IPS DF 6.9 (cell line): ENCODE results near the gene OBSCN.

Experiments
- DNase-seq: peaks from one replicate; pipeline ENCODE4 v3.0.0-alpha.2; 2013; ENCODE audit warnings: low read depth, low spot score
- H3K27ac ChIP-seq: one replicate; pipeline ENCODE4 v1.5.1; 2013; ENCODE audit warnings: low read length, control low read depth
- H3K27me3 ChIP-seq: 2 replicates; pipeline ENCODE4 v1.6.1; 2013; ENCODE audit warnings: mild to moderate bottlenecking, low read length; ENCODE audit not compliant: control insufficient read depth, insufficient read depth
- H3K36me3 ChIP-seq: 2 replicates; pipeline ENCODE4 v1.6.1; 2013; ENCODE audit warnings: low read length; ENCODE audit not compliant: control insufficient read depth, insufficient read depth
- H3K4me1 ChIP-seq: 2 replicates; pipeline ENCODE4 v1.6.1; 2013; ENCODE audit warnings: low read length; ENCODE audit not compliant: control insufficient read depth, insufficient read depth
- H3K4me3 ChIP-seq: 2 replicates; pipeline ENCODE4 v1.5.1; 2013; ENCODE audit warnings: mild to moderate bottlenecking, low read length
- H3K9me3 ChIP-seq: 2 replicates; pipeline ENCODE4 v1.6.1; 2013; ENCODE audit warnings: low read length, inconsistent platforms; ENCODE audit not compliant: control insufficient read depth, insufficient read depth
- WGBS: extraction: QIAGEN DNeasy Blood & Tissue Kit; methylation state at CpG from one replicate; pipeline ENCODE4 v1.1.7; 2013; ENCODE audit warnings: mixed read lengths, missing lambda C conversion rate; ENCODE audit not compliant: insufficient read length, insufficient coverage; 5-methylcytosine and 5-hydroxymethylcytosine counted together

The OBSCN gene

DNA sequence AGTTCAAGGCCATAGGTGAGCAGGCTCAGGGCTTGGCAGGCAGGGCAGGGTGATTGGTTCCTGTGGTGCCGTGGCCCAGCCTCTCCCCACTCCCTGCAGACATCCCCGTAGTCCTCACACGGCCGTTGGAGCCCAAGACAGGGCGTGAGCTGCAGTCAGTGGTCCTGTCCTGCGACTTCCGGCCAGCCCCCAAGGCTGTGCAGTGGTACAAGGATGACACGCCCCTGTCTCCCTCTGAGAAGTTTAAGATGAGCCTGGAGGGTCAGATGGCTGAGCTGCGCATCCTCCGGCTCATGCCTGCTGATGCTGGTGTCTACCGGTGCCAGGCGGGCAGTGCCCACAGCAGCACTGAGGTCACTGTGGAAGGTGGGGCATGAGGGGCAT is 71.9 kb downstream of the OBSCN start:
- Histone ChIP-seq H3K36me3 (peaks cover 36% of the 10 kb centered on the region), H3K27ac (no peak overlapping the region), H3K27me3 (no peaks in the 10 kb centered on the region), H3K4me1 (peaks cover 2% of the 10 kb centered on the region), H3K4me3 (no peak overlapping the region), H3K9me3 (no peaks in the 10 kb centered on the region)
- DNase-seq = no peak
- WGBS = no CpG with 5 or more reads among the region's 12 CpGs

DNA sequence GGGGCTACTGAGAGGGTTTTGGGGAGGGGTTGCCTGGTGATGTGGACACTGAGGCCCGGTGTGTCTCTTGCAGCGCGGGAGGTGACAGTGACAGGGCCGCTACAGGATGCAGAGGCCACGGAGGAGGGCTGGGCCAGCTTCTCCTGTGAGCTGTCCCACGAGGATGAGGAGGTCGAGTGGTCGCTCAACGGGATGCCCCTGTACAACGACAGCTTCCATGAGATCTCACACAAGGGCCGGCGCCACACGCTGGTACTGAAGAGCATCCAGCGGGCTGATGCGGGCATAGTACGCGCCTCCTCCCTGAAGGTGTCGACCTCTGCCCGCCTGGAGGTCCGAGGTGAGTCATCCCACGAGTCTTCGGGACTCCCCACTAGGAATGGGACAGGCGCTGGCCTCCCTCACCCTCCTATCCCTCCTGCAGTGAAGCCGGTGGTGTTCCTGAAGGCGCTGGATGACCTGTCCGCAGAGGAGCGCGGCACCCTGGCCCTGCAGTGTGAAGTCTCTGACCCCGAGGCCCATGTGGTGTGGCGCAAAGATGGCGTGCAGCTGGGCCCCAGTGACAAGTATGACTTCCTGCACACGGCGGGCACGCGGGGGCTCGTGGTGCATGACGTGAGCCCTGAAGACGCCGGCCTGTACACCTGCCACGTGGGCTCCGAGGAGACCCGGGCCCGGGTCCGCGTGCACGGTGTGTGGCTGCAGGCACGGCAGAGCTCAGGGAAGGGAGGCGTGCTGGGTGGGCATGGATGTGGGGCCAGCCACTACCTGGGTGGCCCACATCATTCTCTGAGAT is 72.5 kb downstream of the OBSCN start:
- DNase-seq = no peak
- Histone ChIP-seq H3K4me1 (peaks cover 2% of the 10 kb centered on the region), H3K27ac (no peak overlapping the region), H3K9me3 (no peaks in the 10 kb centered on the region), H3K4me3 (no peak overlapping the region), H3K27me3 (no peaks in the 10 kb centered on the region), H3K36me3 (peaks cover 36% of the 10 kb centered on the region)
- WGBS = no CpG with 5 or more reads among the region's 48 CpGs

DNA sequence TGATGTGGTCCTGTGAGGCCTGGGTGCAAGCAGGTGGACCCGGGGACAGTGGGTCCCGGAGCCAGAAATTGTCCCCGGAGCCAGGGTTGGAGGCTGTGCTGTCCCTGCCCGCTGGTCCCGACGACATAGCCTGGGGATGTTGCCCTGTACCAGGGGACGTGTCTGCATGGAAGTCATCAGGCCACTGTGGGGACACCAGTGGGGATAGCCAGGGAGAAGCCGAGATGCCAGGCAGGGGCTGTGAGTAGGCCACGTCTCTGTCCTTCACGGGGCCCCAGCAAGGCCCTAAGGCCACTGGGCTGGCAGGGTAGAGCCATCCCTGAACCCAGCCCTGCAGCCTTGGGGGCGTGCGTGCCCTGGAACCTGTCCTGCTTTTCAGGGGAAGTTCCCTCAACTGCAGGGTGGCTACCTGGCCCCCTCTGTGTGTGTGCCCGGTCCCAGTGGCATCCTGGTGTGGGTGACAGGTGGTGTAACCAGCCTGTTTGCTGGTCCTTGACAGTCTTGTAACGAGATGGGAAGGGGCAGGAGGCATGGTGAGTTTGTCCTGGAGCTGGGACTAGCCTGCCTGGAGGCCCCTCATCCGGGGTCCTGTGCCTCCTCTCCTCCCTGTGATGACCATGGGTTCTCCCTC is 73.2 kb downstream of the OBSCN start:
- peaks cover 39% of the 10 kb centered on the region for H3K36me3 ChIP-seq
- H3K27ac ChIP-seq = no peak overlapping the region
- H3K4me1 ChIP-seq = peaks cover 2% of the 10 kb centered on the region
- H3K4me3 ChIP-seq = no peak overlapping the region
- no peaks in the 10 kb centered on the region for H3K9me3 ChIP-seq
- DNase-seq = no peak
- no CpG with 5 or more reads among the region's 15 CpGs for WGBS
- no peaks in the 10 kb centered on the region for H3K27me3 ChIP-seq

DNA sequence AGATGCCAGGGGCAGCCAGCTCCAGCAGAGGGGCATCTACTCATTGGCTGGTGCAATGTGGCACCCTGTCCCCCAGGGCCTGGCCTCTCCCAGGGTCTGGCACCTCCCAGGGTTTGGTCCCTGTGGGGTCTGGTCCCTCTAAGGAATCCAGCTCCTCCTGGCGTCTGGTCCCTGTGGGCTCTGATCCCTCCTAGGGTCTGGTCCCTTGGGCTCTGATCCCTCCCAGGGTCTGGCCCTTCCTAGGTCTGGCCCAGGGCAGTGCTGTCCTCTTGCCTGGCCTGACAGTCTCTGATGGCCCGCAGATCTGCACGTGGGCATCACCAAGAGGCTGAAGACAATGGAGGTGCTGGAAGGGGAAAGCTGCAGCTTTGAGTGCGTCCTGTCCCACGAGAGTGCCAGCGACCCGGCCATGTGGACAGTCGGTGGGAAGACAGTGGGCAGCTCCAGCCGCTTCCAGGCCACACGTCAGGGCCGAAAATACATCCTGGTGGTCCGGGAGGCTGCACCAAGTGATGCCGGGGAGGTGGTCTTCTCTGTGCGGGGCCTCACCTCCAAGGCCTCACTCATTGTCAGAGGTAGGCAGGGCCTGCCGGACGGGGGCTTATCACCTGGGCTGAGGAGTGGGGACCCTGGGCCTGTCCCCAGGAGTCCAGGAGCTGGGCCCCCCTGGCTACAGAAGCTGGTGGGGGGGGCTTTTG is 73.9 kb downstream of the OBSCN start:
- H3K27me3 ChIP-seq = no peaks in the 10 kb centered on the region
- H3K9me3 ChIP-seq = no peaks in the 10 kb centered on the region
- H3K4me3 ChIP-seq = no peak overlapping the region
- peaks cover 40% of the 10 kb centered on the region for H3K36me3 ChIP-seq
- H3K4me1 ChIP-seq = no peaks in the 10 kb centered on the region
- H3K27ac ChIP-seq = no peak overlapping the region
- WGBS = no CpG with 5 or more reads among the region's 16 CpGs
- DNase-seq = no peak

DNA sequence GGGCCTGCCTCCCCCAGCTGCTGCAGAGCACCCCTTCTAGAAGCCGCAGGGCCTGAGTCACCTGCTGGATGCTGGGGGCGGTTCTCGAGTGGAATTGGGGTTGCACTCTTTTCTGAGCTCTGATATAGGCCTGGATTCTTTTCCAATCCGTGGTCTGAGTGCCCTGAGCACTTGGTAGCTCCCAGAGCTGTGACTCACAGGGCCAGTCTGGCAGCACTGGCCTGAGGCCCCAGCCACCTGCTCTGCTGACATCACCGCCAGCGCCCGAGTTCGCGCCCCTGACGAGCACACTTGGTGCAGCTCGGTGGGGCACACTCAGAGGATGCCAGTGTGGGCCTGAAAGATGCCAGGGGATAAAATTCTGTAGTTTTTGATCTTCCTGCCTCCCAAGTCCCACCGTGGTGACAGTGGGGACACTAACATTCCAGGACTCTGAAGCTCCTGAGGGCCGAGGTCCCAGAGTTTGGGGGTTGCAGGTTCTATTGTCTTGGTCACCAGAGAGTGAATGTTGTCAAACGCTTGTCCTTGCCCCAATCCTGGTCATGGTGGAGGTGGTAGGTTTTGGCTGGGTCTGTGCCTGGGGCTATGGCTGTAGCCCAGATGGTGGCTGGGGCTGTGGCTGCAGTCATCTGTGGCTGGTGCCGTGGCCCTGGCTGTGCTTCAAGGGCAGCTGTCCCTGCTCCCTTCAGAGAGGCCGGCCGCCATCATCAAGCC is 74.6 kb downstream of the OBSCN start:
- no peaks in the 10 kb centered on the region for H3K4me1 ChIP-seq
- H3K27me3 ChIP-seq = no peaks in the 10 kb centered on the region
- peaks cover 40% of the 10 kb centered on the region for H3K36me3 ChIP-seq
- DNase-seq = no peak
- no CpG with 5 or more reads among the region's 17 CpGs for WGBS
- no peak overlapping the region for H3K27ac ChIP-seq
- no peaks in the 10 kb centered on the region for H3K9me3 ChIP-seq
- H3K4me3 ChIP-seq = no peak overlapping the region

DNA sequence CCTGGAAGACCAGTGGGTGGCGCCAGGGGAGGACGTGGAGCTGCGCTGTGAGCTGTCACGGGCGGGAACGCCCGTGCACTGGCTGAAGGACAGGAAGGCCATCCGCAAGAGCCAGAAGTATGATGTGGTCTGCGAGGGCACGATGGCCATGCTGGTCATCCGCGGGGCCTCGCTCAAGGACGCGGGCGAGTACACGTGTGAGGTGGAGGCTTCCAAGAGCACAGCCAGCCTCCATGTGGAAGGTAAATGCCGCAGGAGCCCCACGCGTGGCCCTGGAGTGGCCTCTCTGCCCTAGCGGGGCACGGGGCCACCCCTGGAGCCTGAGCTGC is 75.2 kb downstream of the OBSCN start:
- WGBS = no CpG with 5 or more reads among the region's 22 CpGs
- Histone ChIP-seq H3K4me1 (no peaks in the 10 kb centered on the region), H3K27ac (no peak overlapping the region), H3K9me3 (no peaks in the 10 kb centered on the region), H3K36me3 (peaks cover 40% of the 10 kb centered on the region), H3K27me3 (no peaks in the 10 kb centered on the region), H3K4me3 (no peak overlapping the region)
- no peak for DNase-seq

DNA sequence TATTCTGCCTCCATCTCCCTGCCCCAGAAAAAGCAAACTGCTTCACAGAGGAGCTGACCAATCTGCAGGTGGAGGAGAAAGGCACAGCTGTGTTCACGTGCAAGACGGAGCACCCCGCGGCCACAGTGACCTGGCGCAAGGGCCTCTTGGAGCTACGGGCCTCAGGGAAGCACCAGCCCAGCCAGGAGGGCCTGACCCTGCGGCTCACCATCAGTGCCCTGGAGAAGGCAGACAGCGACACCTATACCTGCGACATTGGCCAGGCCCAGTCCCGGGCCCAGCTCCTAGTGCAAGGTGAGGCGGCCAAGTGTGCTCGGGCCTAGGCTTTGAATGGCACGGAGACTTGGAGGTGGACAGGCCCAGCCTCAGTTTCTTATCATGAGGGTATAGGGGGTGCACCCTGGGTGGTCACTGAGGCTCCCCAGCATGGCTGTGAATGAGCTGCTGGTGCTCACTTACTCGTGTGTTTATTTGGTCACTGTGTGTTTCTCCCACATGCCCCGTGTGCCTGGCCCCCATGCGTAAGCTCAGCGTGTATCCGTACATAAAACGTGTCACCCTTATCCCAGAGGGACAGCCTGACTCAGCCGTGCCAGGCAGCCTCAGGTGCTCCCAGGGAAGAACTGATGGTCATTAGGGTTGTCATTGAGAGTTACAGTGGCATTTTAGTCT is 75.8 kb downstream of the OBSCN start:
- H3K27me3 ChIP-seq = no peaks in the 10 kb centered on the region
- no peak overlapping the region for H3K27ac ChIP-seq
- H3K36me3 ChIP-seq = peaks cover 40% of the 10 kb centered on the region
- H3K4me3 ChIP-seq = no peak overlapping the region
- no CpG with 5 or more reads among the region's 20 CpGs for WGBS
- no peak for DNase-seq
- no peaks in the 10 kb centered on the region for H3K9me3 ChIP-seq
- no peaks in the 10 kb centered on the region for H3K4me1 ChIP-seq

DNA sequence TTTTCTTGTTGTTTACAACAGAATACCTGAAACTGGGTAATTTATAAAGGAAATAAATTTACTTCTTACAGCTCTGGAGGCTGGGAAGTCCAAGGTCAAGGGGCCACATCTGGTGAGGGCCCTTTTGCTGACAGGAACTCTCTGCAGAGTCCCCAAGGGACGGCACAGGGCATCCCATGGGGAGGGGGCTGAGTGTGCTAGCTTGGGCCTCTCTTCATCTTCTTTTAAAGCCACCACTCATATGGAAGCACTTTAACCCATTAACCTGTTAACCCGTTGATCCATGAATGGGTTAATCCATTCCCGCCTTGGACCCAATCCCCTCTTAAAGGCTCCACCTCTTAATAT is 76.3 kb downstream of the OBSCN start:
- H3K27me3 ChIP-seq = no peaks in the 10 kb centered on the region
- no peak overlapping the region for H3K4me3 ChIP-seq
- no peaks in the 10 kb centered on the region for H3K4me1 ChIP-seq
- H3K36me3 ChIP-seq = peaks cover 34% of the 10 kb centered on the region
- no CpG with 5 or more reads among the region's 3 CpGs for WGBS
- no peak for DNase-seq
- H3K9me3 ChIP-seq = no peaks in the 10 kb centered on the region
- no peak overlapping the region for H3K27ac ChIP-seq

DNA sequence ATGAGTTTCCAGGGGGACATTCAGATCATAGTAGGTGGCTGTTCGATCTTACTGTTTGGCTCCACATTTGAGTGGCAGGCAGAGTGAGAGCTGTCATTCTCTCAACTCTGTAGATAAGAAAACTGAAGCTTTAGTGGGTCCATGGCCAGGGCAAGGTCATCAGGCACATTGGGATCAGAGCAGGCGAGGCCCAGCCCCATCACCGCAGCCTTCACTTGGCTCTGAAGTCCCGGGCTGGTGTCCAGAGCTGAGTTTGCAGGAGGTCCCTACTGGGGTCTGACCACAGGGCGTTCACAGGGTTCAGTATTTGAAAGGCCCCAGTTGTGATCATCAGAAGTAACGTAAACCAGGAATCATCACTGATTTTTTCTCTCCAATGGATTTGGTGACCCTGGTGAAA is 76.7 kb downstream of the OBSCN start:
- peaks cover 31% of the 10 kb centered on the region for H3K36me3 ChIP-seq
- WGBS = no CpG with 5 or more reads among the region's 6 CpGs

More for the DNA sequence above, 76.7 kb downstream of the OBSCN start:
- Histone ChIP-seq H3K4me3 (no peak overlapping the region), H3K4me1 (no peaks in the 10 kb centered on the region), H3K9me3 (no peaks in the 10 kb centered on the region), H3K27me3 (no peaks in the 10 kb centered on the region), H3K27ac (no peak overlapping the region)
- no peak for DNase-seq
